GM12878 (cell line): ENCODE measurements around the gene TMEM253. TPM values are rescaled to one million over a fixed set of nuclear protein-coding genes. Genes with fewer than 3 reads are reported as not detected.

ENCODE experiments used
- BCL11A ChIP-seq: IDR thresholded peaks from 2 replicates; pipeline ENCODE4 v1.6.1; 2011; ENCODE audit warnings: low read depth, low read length
- BMI1 ChIP-seq: fragments of 450-650 bp; IDR thresholded peaks from 2 replicates; pipeline ENCODE4 v1.6.1; 2016; ENCODE audit warnings: mild to moderate bottlenecking, moderate library complexity, borderline replicate concordance
- CREB1 ChIP-seq: IDR thresholded peaks from 2 replicates; pipeline ENCODE4 v1.6.1; 2012; ENCODE audit warnings: low read depth, mild to moderate bottlenecking, inconsistent platforms
- EP300 ChIP-seq, 2 experiments: fragments of 150-350 bp in 1 of 2; IDR thresholded peaks; 2 replicates each; pipeline ENCODE4 v1.6.1; 2011 to 2012; ENCODE audit warnings: low read depth in 2 of 2, low read length in 2 of 2, borderline replicate concordance in 1 of 2, improper control_type of control experiment in 1 of 2, inconsistent platforms in 1 of 2; ENCODE audit not compliant: control insufficient read depth in 1 of 2
- IKZF1 ChIP-seq: fragments of 450-650 bp; conservative IDR thresholded peaks from 2 replicates; pipeline ENCODE4 v1.6.1; 2017; ENCODE audit warnings: antibody characterized with exemption, mild to moderate bottlenecking
- KAT2A ChIP-seq: conservative IDR thresholded peaks from 2 replicates; pipeline ENCODE4 v1.6.1; 2011; ENCODE audit warnings: low read depth, low read length; ENCODE audit not compliant: control insufficient read depth
- MYC ChIP-seq: IDR thresholded peaks from 2 replicates; pipeline ENCODE4 v1.6.1; 2011; ENCODE audit warnings: mild to moderate bottlenecking, low read length, moderate library complexity, inconsistent platforms; ENCODE audit not compliant: insufficient read depth, insufficient replicate concordance, insufficient read length, severe bottlenecking
- PAX5 ChIP-seq: IDR thresholded peaks from 2 replicates; pipeline ENCODE4 v1.6.1; 2011; ENCODE audit warnings: low read depth, low read length, borderline replicate concordance
- PRDM15 ChIP-seq: fragments of 450-650 bp; formaldehyde crosslinking; IDR thresholded peaks from 2 replicates; pipeline ENCODE4 v1.4.0; 2020; ENCODE audit warnings: mild to moderate bottlenecking, moderate library complexity
- RBBP5 ChIP-seq: fragments of 200-600 bp; sonication (generic); conservative IDR thresholded peaks from 2 replicates; pipeline ENCODE4 v1.6.1; 2016
- RELA ChIP-seq: fragments of 450-650 bp; IDR thresholded peaks from 2 replicates; pipeline ENCODE4 v1.8.0; 2014; ENCODE audit warnings: borderline replicate concordance; ENCODE audit not compliant: partially characterized antibody
- ZNF217 ChIP-seq: fragments of 450-650 bp; IDR thresholded peaks from 2 replicates; pipeline ENCODE4 v1.6.1; 2017; ENCODE audit warnings: antibody characterized with exemption, mild to moderate bottlenecking
- ZNF274 ChIP-seq: IDR thresholded peaks from one replicate; pipeline ENCODE4 v1.8.0; 2011; ENCODE audit not compliant: insufficient read length, insufficient read depth
- polyA plus RNA-seq, 11 experiments: library from polyadenylated mRNA; depleted of rRNA in 4 of 11; unstranded in 6 of 11; stranded (reverse) in 5 of 11; fragments of >200 nt; fragmentation: Nextera tagmentation in 4 of 11; fragmentation: Illumina TruSeq in 1 of 11; extraction: Ambion mirVana in 4 of 11; extraction: Trizol in 1 of 11; gene quantifications; 1 replicate in 1 of 11; 2 replicates in 10 of 11; pipeline versions ENCODE4 v1.2.1 to v1.2.3, GENCODE V29; 2011 to 2016; ENCODE audit warnings: inconsistent platforms in 2 of 11, missing spikeins in 2 of 11, low read depth in 1 of 11
- total RNA-seq, 4 experiments: library from RNA; depleted of rRNA in 3 of 4; stranded (reverse); fragments of >200 nt in 3 of 4; fragmentation: Illumina TruSeq in 1 of 4; extraction: Trizol in 1 of 4; gene quantifications; 2 replicates each; pipeline versions ENCODE4 v1.2.1 to v1.2.3, GENCODE V29; 2013 to 2021
- TF ChIP-seq, protein P1 (sequence below): fragments of 450-650 bp; IDR thresholded peaks from 2 replicates; pipeline ENCODE4 v1.6.1; 2017; ENCODE audit warnings: antibody characterized with exemption, mild to moderate bottlenecking, moderate library complexity
- TF ChIP-seq, protein P2 (sequence below), 3 experiments: IDR thresholded peaks in 2 of 3; conservative IDR thresholded peaks in 1 of 3; 2 replicates each; pipeline ENCODE4 v1.5.1; 2011; ENCODE audit warnings: low read depth in 3 of 3, low read length in 3 of 3, mild to moderate bottlenecking in 3 of 3, control low read depth in 2 of 3, moderate library complexity in 2 of 3, inconsistent platforms in 1 of 3, mixed read lengths in 1 of 3; ENCODE audit not compliant: control insufficient read depth in 2 of 3, insufficient read depth in 1 of 3; ENCODE audit errors: extremely low read depth in 1 of 3
- TF ChIP-seq, protein P3 (sequence below): fragments of 450-650 bp; IDR thresholded peaks from 2 replicates; pipeline ENCODE4 v1.6.1; 2014; ENCODE audit warnings: mild to moderate bottlenecking
- TF ChIP-seq, protein P4 (sequence below): fragments of 450-650 bp; IDR thresholded peaks from 2 replicates; pipeline ENCODE4 v1.6.1; 2017; ENCODE audit warnings: low read depth, mild to moderate bottlenecking, moderate library complexity

TMEM253 gene
- total and polyA plus RNA-seq, 10 of the 15 experiments (the other 5 are each of a cell fraction or from before 2014, with no cell fraction given), result 0.11 to 0.48 TPM; not detected in 8

DNA sequence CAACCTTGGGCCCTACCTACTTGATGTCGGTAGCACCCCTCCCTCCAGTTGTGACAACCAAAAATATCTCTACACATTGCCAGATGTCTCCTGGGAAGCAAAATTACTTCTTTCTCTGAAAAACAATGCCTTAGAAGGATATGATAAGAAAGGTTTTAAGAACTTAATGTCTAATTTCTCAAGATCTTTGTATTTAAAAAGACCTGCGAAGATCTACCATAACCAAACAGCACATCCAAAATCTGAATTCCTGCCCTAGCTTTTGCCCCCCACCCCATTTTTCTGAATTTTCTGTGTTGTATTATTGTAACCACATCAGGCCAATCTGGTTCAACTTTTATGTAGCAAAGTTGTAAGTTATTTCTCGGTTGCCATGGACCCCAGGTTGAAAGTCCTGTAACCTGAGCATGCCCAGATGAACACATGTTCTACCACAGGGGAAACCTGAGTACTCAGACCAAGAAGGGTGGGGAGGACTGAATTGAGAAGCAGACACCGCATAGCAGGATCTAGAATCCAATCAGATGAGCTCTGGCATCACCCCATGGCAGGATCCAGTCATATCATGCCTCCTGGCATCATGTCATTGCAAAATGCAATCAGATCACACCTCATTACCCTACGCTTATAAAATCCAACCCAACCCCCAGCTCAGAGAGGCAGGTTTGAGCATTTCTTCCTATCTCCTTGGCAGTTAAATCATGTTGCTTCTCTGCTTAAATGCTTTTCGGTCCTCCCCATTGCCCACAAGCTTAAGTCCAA, 8.7 kb downstream of the TMEM253 start (continued):
- TF ChIP-seq EP300 (IDR thresholded peaks at IDR 0.05; ENCODE audit: borderline replicate concordance in 1 of 2, control insufficient read depth in 1 of 2, low read depth in 2 of 2, low read length in 2 of 2) (peak; percentile 31 to 37; a peak in 1 of 4 replicates), PAX5 (no peak), ZNF274 (no peak), ZNF217 (no peak), BMI1 (no peak), KAT2A (no peak), RBBP5 (no peak), MYC (no peak), CREB1 (peak; percentile 68), PRDM15 (CRISPR knock-in tag) (no peak), RELA (no peak), BCL11A (peak; percentile 81), IKZF1 (no peak)
- TF ChIP-seq, protein P1, sequence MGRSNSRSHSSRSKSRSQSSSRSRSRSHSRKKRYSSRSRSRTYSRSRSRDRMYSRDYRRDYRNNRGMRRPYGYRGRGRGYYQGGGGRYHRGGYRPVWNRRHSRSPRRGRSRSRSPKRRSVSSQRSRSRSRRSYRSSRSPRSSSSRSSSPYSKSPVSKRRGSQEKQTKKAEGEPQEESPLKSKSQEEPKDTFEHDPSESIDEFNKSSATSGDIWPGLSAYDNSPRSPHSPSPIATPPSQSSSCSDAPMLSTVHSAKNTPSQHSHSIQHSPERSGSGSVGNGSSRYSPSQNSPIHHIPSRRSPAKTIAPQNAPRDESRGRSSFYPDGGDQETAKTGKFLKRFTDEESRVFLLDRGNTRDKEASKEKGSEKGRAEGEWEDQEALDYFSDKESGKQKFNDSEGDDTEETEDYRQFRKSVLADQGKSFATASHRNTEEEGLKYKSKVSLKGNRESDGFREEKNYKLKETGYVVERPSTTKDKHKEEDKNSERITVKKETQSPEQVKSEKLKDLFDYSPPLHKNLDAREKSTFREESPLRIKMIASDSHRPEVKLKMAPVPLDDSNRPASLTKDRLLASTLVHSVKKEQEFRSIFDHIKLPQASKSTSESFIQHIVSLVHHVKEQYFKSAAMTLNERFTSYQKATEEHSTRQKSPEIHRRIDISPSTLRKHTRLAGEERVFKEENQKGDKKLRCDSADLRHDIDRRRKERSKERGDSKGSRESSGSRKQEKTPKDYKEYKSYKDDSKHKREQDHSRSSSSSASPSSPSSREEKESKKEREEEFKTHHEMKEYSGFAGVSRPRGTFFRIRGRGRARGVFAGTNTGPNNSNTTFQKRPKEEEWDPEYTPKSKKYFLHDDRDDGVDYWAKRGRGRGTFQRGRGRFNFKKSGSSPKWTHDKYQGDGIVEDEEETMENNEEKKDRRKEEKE, result no peak
- TF ChIP-seq, protein P2, sequence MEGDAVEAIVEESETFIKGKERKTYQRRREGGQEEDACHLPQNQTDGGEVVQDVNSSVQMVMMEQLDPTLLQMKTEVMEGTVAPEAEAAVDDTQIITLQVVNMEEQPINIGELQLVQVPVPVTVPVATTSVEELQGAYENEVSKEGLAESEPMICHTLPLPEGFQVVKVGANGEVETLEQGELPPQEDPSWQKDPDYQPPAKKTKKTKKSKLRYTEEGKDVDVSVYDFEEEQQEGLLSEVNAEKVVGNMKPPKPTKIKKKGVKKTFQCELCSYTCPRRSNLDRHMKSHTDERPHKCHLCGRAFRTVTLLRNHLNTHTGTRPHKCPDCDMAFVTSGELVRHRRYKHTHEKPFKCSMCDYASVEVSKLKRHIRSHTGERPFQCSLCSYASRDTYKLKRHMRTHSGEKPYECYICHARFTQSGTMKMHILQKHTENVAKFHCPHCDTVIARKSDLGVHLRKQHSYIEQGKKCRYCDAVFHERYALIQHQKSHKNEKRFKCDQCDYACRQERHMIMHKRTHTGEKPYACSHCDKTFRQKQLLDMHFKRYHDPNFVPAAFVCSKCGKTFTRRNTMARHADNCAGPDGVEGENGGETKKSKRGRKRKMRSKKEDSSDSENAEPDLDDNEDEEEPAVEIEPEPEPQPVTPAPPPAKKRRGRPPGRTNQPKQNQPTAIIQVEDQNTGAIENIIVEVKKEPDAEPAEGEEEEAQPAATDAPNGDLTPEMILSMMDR (IDR thresholded peaks at IDR 0.05 in 2 of 3, conservative IDR thresholded peaks at IDR 0.05 in 1 of 3; ENCODE audit: control insufficient read depth in 2 of 3, extremely low read depth in 1 of 3, insufficient read depth in 1 of 3, low read depth in 3 of 3, low read length in 3 of 3), result no peak
- TF ChIP-seq, protein P3, sequence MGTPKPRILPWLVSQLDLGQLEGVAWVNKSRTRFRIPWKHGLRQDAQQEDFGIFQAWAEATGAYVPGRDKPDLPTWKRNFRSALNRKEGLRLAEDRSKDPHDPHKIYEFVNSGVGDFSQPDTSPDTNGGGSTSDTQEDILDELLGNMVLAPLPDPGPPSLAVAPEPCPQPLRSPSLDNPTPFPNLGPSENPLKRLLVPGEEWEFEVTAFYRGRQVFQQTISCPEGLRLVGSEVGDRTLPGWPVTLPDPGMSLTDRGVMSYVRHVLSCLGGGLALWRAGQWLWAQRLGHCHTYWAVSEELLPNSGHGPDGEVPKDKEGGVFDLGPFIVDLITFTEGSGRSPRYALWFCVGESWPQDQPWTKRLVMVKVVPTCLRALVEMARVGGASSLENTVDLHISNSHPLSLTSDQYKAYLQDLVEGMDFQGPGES, result no peak
- TF ChIP-seq, protein P4, sequence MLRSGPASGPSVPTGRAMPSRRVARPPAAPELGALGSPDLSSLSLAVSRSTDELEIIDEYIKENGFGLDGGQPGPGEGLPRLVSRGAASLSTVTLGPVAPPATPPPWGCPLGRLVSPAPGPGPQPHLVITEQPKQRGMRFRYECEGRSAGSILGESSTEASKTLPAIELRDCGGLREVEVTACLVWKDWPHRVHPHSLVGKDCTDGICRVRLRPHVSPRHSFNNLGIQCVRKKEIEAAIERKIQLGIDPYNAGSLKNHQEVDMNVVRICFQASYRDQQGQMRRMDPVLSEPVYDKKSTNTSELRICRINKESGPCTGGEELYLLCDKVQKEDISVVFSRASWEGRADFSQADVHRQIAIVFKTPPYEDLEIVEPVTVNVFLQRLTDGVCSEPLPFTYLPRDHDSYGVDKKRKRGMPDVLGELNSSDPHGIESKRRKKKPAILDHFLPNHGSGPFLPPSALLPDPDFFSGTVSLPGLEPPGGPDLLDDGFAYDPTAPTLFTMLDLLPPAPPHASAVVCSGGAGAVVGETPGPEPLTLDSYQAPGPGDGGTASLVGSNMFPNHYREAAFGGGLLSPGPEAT, result no peak
